ENCODE measurements around the gene OXLD1. TPM values are rescaled to one million over a fixed set of nuclear protein-coding genes. Genes with fewer than 3 reads are reported as not detected.

Gene OXLD1
- total RNA-seq, 4 donors from 2014 or later = 17.6 to 54.5 (median 37.4) TPM

- intact Hi-C loops (cut with DNase I) = no loop called here
- peak overlapping the region; percentile 92 to 98 (median 94) for H3K27ac ChIP-seq
- DNase-seq = no peak
- H3K4me3 ChIP-seq = peak overlapping the region; percentile 87 to 97 (median 91)
- peaks cover 16 to 37% (median 17%) of the 10 kb centered on the region in 3 donors for H3K36me3 ChIP-seq
- H3K4me1 ChIP-seq = peaks cover 30 to 74% (median 42%) of the 10 kb centered on the region in 3 donors
- WGBS, 2 donors = 11 to 41% methylated on average over 6 to 9 of the region's 30 CpGs
- no peak for TF ChIP-seq POLR2A (IDR thresholded peaks at IDR 0.05)
- no peak for TF ChIP-seq CTCF (IDR thresholded peaks at IDR 0.05)
- H3K27me3 ChIP-seq = no peaks in the 10 kb centered on the region
- no peaks in the 10 kb centered on the region for H3K9me3 ChIP-seq
Measured at GRCh38 chr17:81665205-81666091, 957 bp downstream of the OXLD1 start.

DNA sequence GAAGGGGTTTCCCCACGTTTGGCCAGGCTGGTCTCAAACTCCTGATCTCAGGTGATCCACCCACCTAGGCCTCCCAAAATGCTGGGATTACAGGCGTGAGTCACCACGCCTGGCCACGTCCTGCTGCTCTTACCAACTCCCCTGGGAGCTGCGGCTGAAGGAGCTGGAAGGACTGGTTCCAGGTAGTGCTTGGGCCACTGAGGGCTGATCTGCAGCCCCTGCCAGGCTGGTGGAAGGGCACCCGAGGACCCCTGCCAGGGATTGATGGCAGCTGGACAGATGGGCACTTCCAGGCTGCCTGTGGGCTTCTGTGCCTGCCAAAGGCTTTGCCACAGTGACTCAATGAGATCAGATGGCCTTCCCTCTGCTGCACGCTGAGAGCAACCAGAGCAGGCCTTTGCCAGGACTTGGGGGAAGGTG is 2.3 kb downstream of the OXLD1 start:
- intact Hi-C loops (cut with DNase I) = no loop called here
- WGBS, 2 donors = 45 to 67% methylated on average over 3 to 6 of the region's 7 CpGs

GRCh38 chr17:81662002-81662401 is 4.4 kb downstream of the OXLD1 start:
- no peaks in the 10 kb centered on the region for H3K27me3 ChIP-seq
- no peak overlapping the region for H3K27ac ChIP-seq
- H3K9me3 ChIP-seq = no peaks in the 10 kb centered on the region
- no peak overlapping the region for H3K4me3 ChIP-seq
- H3K4me1 ChIP-seq = peaks cover 16 to 61% (median 27%) of the 10 kb centered on the region in 3 donors
- intact Hi-C loops (cut with DNase I) = no loop called here
- no peak for DNase-seq
- WGBS, 2 donors = 87 to 92% methylated on average over 4 of the region's 4 CpGs
- H3K36me3 ChIP-seq = peaks cover 0 to 15% (median 0%) of the 10 kb centered on the region in 3 donors
- TF ChIP-seq POLR2A (IDR thresholded peaks at IDR 0.05) = no peak
- no peak for TF ChIP-seq CTCF (IDR thresholded peaks at IDR 0.05)

More for the DNA sequence above, 2.3 kb downstream of the OXLD1 start:
- TF ChIP-seq POLR2A (IDR thresholded peaks at IDR 0.05) (no peak), CTCF (IDR thresholded peaks at IDR 0.05) (no peak)
- Histone ChIP-seq H3K27me3 (no peaks in the 10 kb centered on the region), H3K36me3 (peaks cover 2 to 23% (median 3%) of the 10 kb centered on the region in 3 donors), H3K4me1 (peaks cover 30 to 77% (median 46%) of the 10 kb centered on the region in 3 donors), H3K4me3 (no peak overlapping the region), H3K9me3 (no peaks in the 10 kb centered on the region), H3K27ac (peak overlapping the region; percentile 14 to 73 (median 39))
- no peak for DNase-seq

GRCh38 chr17:81660441-81660840 is 6.0 kb downstream of the OXLD1 start:
- DNase-seq = no peak
- Histone ChIP-seq H3K27me3 (peaks cover 0 to 1% (median 0%) of the 10 kb centered on the region in 4 donors), H3K9me3 (no peaks in the 10 kb centered on the region), H3K4me3 (no peak overlapping the region), H3K36me3 (peaks cover 0 to 15% (median 0%) of the 10 kb centered on the region in 3 donors), H3K27ac (peak overlapping the region in 3 of 4 donors; percentile 78 to 85 (median 80)), H3K4me1 (peaks cover 10 to 51% (median 22%) of the 10 kb centered on the region in 3 donors)
- intact Hi-C loops (cut with DNase I) = no loop called here
- 91 to 96% methylated on average over 6 to 9 of the region's 9 CpGs for WGBS, 2 donors
- no peak for TF ChIP-seq POLR2A (IDR thresholded peaks at IDR 0.05)
- no peak for TF ChIP-seq CTCF (IDR thresholded peaks at IDR 0.05)

GRCh38 chr17:81659038-81659437 is 7.4 kb downstream of the OXLD1 start:
- H3K4me1 ChIP-seq = peaks cover 0 to 37% (median 9%) of the 10 kb centered on the region in 3 donors
- intact Hi-C loops (cut with DNase I) = no loop called here
- TF ChIP-seq POLR2A (IDR thresholded peaks at IDR 0.05) = no peak
- TF ChIP-seq CTCF (IDR thresholded peaks at IDR 0.05) = no peak
- H3K9me3 ChIP-seq = no peaks in the 10 kb centered on the region
- H3K36me3 ChIP-seq = peaks cover 0 to 2% (median 0%) of the 10 kb centered on the region in 3 donors
- peak overlapping the region in 3 of 4 donors; percentile 47 to 85 (median 80) for H3K27ac ChIP-seq
- no peak overlapping the region for H3K4me3 ChIP-seq
- peaks cover 0 to 14% (median 0%) of the 10 kb centered on the region in 4 donors for H3K27me3 ChIP-seq
- WGBS, 2 donors = 59 to 73% methylated on average over 5 of the region's 5 CpGs
- no peak for DNase-seq

All from esophagus squamous epithelium (tissue), 5 donors.